Cardiac fibroblast (primary cell): ENCODE data around the gene EML6.

Source experiments
- DNase-seq, 2 donors: peaks; one replicate each; pipeline versions ENCODE4 v3.0.0 to v3.0.0-alpha.2; 2010; ENCODE audit warnings: low read depth in 2 of 2
- H3K4me3 ChIP-seq, 2 donors: replicated peaks in 1 of 2; 1 replicate in 1 of 2; 2 replicates in 1 of 2; pipeline ENCODE4 v1.5.1; 2011; ENCODE audit warnings: low read depth in 2 of 2, low read length in 2 of 2, mild to moderate bottlenecking in 2 of 2, moderate library complexity in 1 of 2
- CTCF ChIP-seq: IDR thresholded peaks from one replicate; pipeline ENCODE4 v1.5.1; 2011; ENCODE audit warnings: low read depth, mild to moderate bottlenecking, low read length, inconsistent platforms

Gene EML6

GRCh38 chr2:54859416-54859815 lies 136.0 kb downstream of the EML6 start:
- H3K4me3 ChIP-seq = no peak overlapping the region
- no peak for TF ChIP-seq CTCF
- no peak for DNase-seq

- TF ChIP-seq CTCF = no peak
- no peak overlapping the region for H3K4me3 ChIP-seq
- peak; percentile 64 to 80 for DNase-seq
These were observed 136.7 kb downstream of the EML6 start for GRCh38 chr2:54859997-54860701.

GRCh38 chr2:54862229-54862628 lies 138.8 kb downstream of the EML6 start:
- DNase-seq = no peak
- H3K4me3 ChIP-seq = no peak overlapping the region
- TF ChIP-seq CTCF = no peak

- DNase-seq = no peak
- H3K4me3 ChIP-seq = no peak overlapping the region
- no peak for TF ChIP-seq CTCF
These were observed 139.3 kb downstream of the EML6 start for GRCh38 chr2:54862742-54863141.

- no peak for TF ChIP-seq CTCF
These were observed 140.2 kb downstream of the EML6 start for GRCh38 chr2:54863660-54864059.

GRCh38 chr2:54864096-54864495 lies 140.6 kb downstream of the EML6 start:
- no peak overlapping the region for H3K4me3 ChIP-seq
- no peak for TF ChIP-seq CTCF
- DNase-seq = no peak

More at GRCh38 chr2:54863660-54864059, 140.2 kb downstream of the EML6 start:
- no peak for DNase-seq
- no peak overlapping the region for H3K4me3 ChIP-seq

GRCh38 chr2:54864727-54865126 lies 141.3 kb downstream of the EML6 start:
- no peak overlapping the region for H3K4me3 ChIP-seq
- DNase-seq = no peak
- TF ChIP-seq CTCF = no peak
